ENCODE measurements around the gene CDH24. TPM values are rescaled to one million over a fixed set of nuclear protein-coding genes. Genes with fewer than 3 reads are reported as not detected.

Gene CDH24
- total and polyA plus RNA-seq, 2 of the 4 experiments (the other 2 are of a cell fraction): 3.9 to 24.4 TPM

- in situ Hi-C loops (cut with MboI; ENCODE audit: low sequenced_read_pairs): loop anchor here (25.0 kb wide), 1 partner anchor 1048 kb away; the partner anchor contains the start of genes EMC9, FITM1, PSME1 and PSME2
- H3K18ac ChIP-seq (ENCODE audit: low read depth, low read length): no peak overlapping the region
- no peak overlapping the region for H2AK9ac ChIP-seq (replicated peaks; ENCODE audit: low read depth, low read length, poor library complexity)
- no peak overlapping the region for H2AK5ac ChIP-seq (ENCODE audit: low read depth, low read length)
- DNase-seq (no peak), ATAC-seq (ENCODE audit: low read depth) (no peak)
- no peaks in the 10 kb centered on the region; the same call in 1 of the 2 replicates for H3K4me1 ChIP-seq (ENCODE audit: control insufficient read depth, insufficient read depth, low read length)
- H4K91ac ChIP-seq (ENCODE audit: insufficient read depth, low read depth, low read length): no peak overlapping the region
- H3K14ac ChIP-seq (replicated peaks; ENCODE audit: low read depth, low read length): no peak overlapping the region
- no peaks in the 10 kb centered on the region for H3K9me1 ChIP-seq (ENCODE audit: insufficient read depth, low read length)
- H4K20me1 ChIP-seq (ENCODE audit: insufficient read depth, low read length): peaks cover 22% of the 10 kb centered on the region; the same call in 1 of the 2 replicates
- H4K5ac ChIP-seq (ENCODE audit: low read depth, low read length): no peak overlapping the region
- POLR2A ChIA-PET (ENCODE audit: unreplicated experiment): interaction anchor here (0.7 kb wide), 1 partner anchor 10 kb away, joined by 3 read pairs; no protein-coding TSS in a partner anchor
- dilution Hi-C loops (cut with HindIII; ENCODE audit: low sequenced_read_pairs, unreplicated experiment): no loop called here
- no peaks in the 10 kb centered on the region for H3K27me3 ChIP-seq (ENCODE audit: control insufficient read depth, insufficient read depth, low read length)
- peaks cover 24% of the 10 kb centered on the region for H3K36me3 ChIP-seq (ENCODE audit: control insufficient read depth, insufficient read depth, low read length)
- H3K23ac ChIP-seq (ENCODE audit: low read depth, low read length): no peak overlapping the region; the same call in 1 of the 2 replicates
- H3K9me3 ChIP-seq (ENCODE audit: control insufficient read depth, insufficient read depth, low read length): no peaks in the 10 kb centered on the region
- H2AFZ ChIP-seq (replicated peaks; ENCODE audit: low read length, poor library complexity): no peak overlapping the region
- H2BK120ac ChIP-seq (ENCODE audit: low read depth, low read length): no peak overlapping the region
- H3K27ac ChIP-seq (ENCODE audit: insufficient read depth, low read length): no peak overlapping the region
- H2BK20ac ChIP-seq (ENCODE audit: low read depth, low read length): no peak overlapping the region
- WGBS, 2 experiments (ENCODE audit: extremely low coverage in 2 of 2, insufficient read length in 1 of 2): no CpG with 5 or more reads among the region's 12 CpGs
- TF ChIP-seq USF2 (IDR thresholded peaks at IDR 0.05; ENCODE audit: low read depth, low read length) (no peak), MAFK (IDR thresholded peaks at IDR 0.05; ENCODE audit: low read depth, low read length) (0 out of 2 replicates have a peak, but pooled peaks have one; percentile 22)
- no TSS peak for BruUV-seq (replicated peaks)
- H3K4me2 ChIP-seq (ENCODE audit: low read depth, low read length): no peak overlapping the region
- no peak overlapping the region for H2BK15ac ChIP-seq (ENCODE audit: low read depth, low read length)
- no peak overlapping the region for H3K4me3 ChIP-seq (ENCODE audit: insufficient read depth, low read depth, low read length)
- no peak overlapping the region for H3K4ac ChIP-seq (ENCODE audit: low read depth, low read length)
- H3K79me1 ChIP-seq (ENCODE audit: low read depth in 1 of 2, low read length in 2 of 2): peaks cover 27 to 50% of the 10 kb centered on the region in 2 experiments
- intact Hi-C loops (cut with micrococcal nuclease): no loop called here
- no peak overlapping the region for H4K8ac ChIP-seq (ENCODE audit: low read depth in 2 of 2, low read length in 2 of 2)
- no peak overlapping the region for H2BK5ac ChIP-seq (ENCODE audit: low read depth, low read length, poor library complexity, severe bottlenecking)
- H3K56ac ChIP-seq (ENCODE audit: extremely low read depth, insufficient read depth, low read length): no peak overlapping the region
- no peak overlapping the region for H3K9ac ChIP-seq (ENCODE audit: low read depth, low read length)
- CTCF ChIA-PET: interaction anchor here (1.4 kb wide), 1 partner anchor 21 kb away, joined by 5 read pairs; no protein-coding TSS in a partner anchor
These were observed 32.4 kb upstream of the CDH24 start for GRCh38 chr14:23089498-23090253.

All from IMR-90 (cell line).